Activated CD8-positive, alpha-beta memory T cell treated with anti-CD3 and anti-CD28 coated beads, Interleukin-2, amount 50 U/mL, for 1 hour (primary cell): ENCODE results near the gene BNC2.

ENCODE experiments used
- DNase-seq: peaks from one replicate; pipeline ENCODE4 v3.0.0-alpha.2; 2020; ENCODE audit errors: extremely low read depth

BNC2 gene

GRCh38 chr9:16598316-16598715 is 272.2 kb downstream of the BNC2 start:
- no peak for DNase-seq

- no peak for DNase-seq
Measured at GRCh38 chr9:16597136-16597535, 273.3 kb downstream of the BNC2 start.

- DNase-seq, result no peak
Measured at GRCh38 chr9:16595227-16595626, 275.2 kb downstream of the BNC2 start.

GRCh38 chr9:16594787-16595186 is 275.7 kb downstream of the BNC2 start:
- DNase-seq, result no peak

- no peak for DNase-seq
Measured at GRCh38 chr9:16593746-16594145, 276.7 kb downstream of the BNC2 start.

- no peak for DNase-seq
Measured at GRCh38 chr9:16591092-16591491, 279.4 kb downstream of the BNC2 start.

GRCh38 chr9:16585591-16585990 is 284.9 kb downstream of the BNC2 start:
- no peak for DNase-seq

- DNase-seq, result no peak
Measured at GRCh38 chr9:16579872-16580432, 290.5 kb downstream of the BNC2 start.

- no peak for DNase-seq
Measured at GRCh38 chr9:16575986-16576245, 294.6 kb downstream of the BNC2 start.

- no peak for DNase-seq
Measured at GRCh38 chr9:16575142-16575985, 295.1 kb downstream of the BNC2 start.

- DNase-seq, result no peak
Measured at GRCh38 chr9:16572005-16572734, 298.3 kb downstream of the BNC2 start.

- DNase-seq, result no peak
Measured at GRCh38 chr9:16571127-16571802, 299.2 kb downstream of the BNC2 start.

- no peak for DNase-seq
Measured at GRCh38 chr9:16563446-16563845, 307.0 kb downstream of the BNC2 start.

- DNase-seq, result no peak
Measured at GRCh38 chr9:16561121-16561520, 309.3 kb downstream of the BNC2 start.

- no peak for DNase-seq
Measured at GRCh38 chr9:16559418-16560188, 310.9 kb downstream of the BNC2 start.

- no peak for DNase-seq
Measured at GRCh38 chr9:16555802-16556201, 314.7 kb downstream of the BNC2 start.

- DNase-seq, result no peak
Measured at GRCh38 chr9:16553869-16554540, 316.5 kb downstream of the BNC2 start.

- no peak for DNase-seq
Measured at GRCh38 chr9:16552252-16552651, 318.2 kb downstream of the BNC2 start.

GRCh38 chr9:16551692-16552091 is 318.8 kb downstream of the BNC2 start:
- DNase-seq, result no peak

- no peak for DNase-seq
Measured at GRCh38 chr9:16545639-16546038, 324.8 kb downstream of the BNC2 start.

- DNase-seq, result no peak
Measured at GRCh38 chr9:16544842-16545241, 325.6 kb downstream of the BNC2 start.
